ENCODE measurements around the gene SLC15A2.

SLC15A2 gene

GRCh38 chr3:121985846-121986245 lies 91.6 kb downstream of the SLC15A2 start:
- no peak for DNase-seq

GRCh38 chr3:121988146-121988545 lies 93.9 kb downstream of the SLC15A2 start:
- DNase-seq: no peak

- no peak for DNase-seq
These were observed 95.7 kb downstream of the SLC15A2 start for GRCh38 chr3:121989943-121990342.

DNA sequence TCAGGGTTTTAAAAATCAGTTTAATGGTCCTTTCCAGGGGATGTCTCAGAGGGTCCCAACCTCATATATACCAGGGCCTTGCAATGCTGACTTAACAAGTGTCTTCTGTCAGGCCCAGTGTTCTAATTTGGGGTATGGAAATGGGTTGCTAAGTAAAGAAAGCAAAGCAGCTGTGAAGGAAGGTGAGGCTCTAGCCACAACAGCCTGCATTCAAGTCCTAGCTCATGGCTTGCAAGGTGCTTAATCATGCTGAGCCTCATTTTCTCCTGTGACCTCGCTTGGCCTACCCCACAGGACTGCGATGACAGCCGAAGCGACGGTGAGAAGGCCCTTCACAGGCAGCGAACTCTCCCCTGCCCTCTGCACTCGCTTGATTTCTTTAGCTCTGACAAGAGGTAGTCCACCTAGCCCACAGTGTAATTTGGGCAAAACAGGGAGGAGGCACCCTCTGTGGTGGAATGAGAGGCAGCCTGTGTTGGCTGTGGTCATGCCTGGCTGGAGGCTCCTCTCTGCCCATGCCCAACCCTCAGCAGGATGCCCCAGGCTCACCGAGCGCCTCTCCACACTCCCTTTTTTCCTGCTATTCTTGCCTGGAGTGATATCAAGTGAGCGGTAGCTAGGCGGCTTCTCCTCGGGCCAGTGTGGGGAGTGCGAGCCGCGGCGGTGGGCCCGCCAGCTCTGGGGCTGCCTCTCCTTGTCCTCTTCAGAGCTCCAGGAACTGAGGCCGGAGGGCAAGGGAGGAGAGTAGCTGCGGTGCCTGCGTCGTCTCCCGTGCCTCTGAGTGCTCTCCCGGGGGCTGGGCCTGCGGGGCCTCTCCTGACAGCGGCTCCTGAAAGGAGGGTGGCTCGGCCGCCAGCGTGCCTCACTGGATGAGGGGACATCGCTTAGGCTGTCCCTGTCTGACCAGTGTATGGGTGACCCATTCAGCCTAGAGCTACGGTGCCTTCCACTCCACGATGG lies 98.7 kb downstream of the SLC15A2 start:
- DNase-seq: no peak

Measured in NCI-H2029 treated with DMSO at 0.1 percent for 48 hours (cell line).